WTC11 (cell line): ENCODE results near the gene PAIP1. TPM values are rescaled to one million over a fixed set of nuclear protein-coding genes. Genes with fewer than 3 reads are reported as not detected.
"Not testable (repeated sequence)": the region's sequence is repeated elsewhere in the genome, so short reads cannot be mapped to it uniquely, and the experiment has no call there.

Source experiments
- ATAC-seq: fragments of 200-7000 bp; cut with Tn5 transposase; 2 replicates; pipeline ENCODE4 v1.10.0; 2021; ENCODE audit warnings: mild to moderate bottlenecking, moderate library complexity
- CTCF ChIA-PET: fragments of 300-600 bp; sonication (Branson Sonifier 250); formaldehyde crosslinking; loops from one replicate; lab custom pipeline; 2021; ENCODE audit warnings: antibody characterized with exemption; lab: Charles Lee
- POLR2A ChIA-PET: fragments of 350-600 bp; sonication (Branson Sonifier 250); formaldehyde crosslinking; loops from one replicate; lab custom pipeline; 2021; ENCODE audit warnings: antibody characterized with exemption; lab: Charles Lee
- DNase-seq: peaks from one replicate; pipeline ENCODE4 v3.0.0; 2021; ENCODE audit warnings: low spot score
- H3K27ac Mint-ChIP-seq: 2 replicates; pipeline ENCODE4 v1.8.0; 2021; ENCODE audit warnings: mixed read lengths
- H3K27me3 Mint-ChIP-seq: 2 replicates; pipeline ENCODE4 v1.8.0; 2021; ENCODE audit warnings: low read depth, mild to moderate bottlenecking, moderate library complexity, mixed read lengths
- H3K36me3 Mint-ChIP-seq: 2 replicates; pipeline ENCODE4 v1.8.0; 2021; ENCODE audit warnings: mixed read lengths
- H3K4me1 Mint-ChIP-seq: 2 replicates; pipeline ENCODE4 v1.8.0; 2022; ENCODE audit warnings: mixed read lengths
- H3K4me3 Mint-ChIP-seq: 2 replicates; pipeline ENCODE4 v1.8.0; 2021; ENCODE audit warnings: mild to moderate bottlenecking, moderate library complexity, mixed read lengths
- H3K9me3 Mint-ChIP-seq: 2 replicates; pipeline ENCODE4 v1.8.0; 2021; ENCODE audit warnings: mixed read lengths
- CREM ChIP-seq: sonication (generic); formaldehyde crosslinking; IDR thresholded peaks from 2 replicates; pipeline ENCODE4 v1.8.1; 2022; ENCODE audit warnings: mild to moderate bottlenecking, missing genetic modification reagents, moderate library complexity
- ELF4 ChIP-seq: sonication (generic); formaldehyde crosslinking; IDR thresholded peaks from 2 replicates; pipeline ENCODE4 v1.8.1; 2022; ENCODE audit warnings: low read depth, mild to moderate bottlenecking, moderate library complexity, missing genetic modification reagents
- FOXJ3 ChIP-seq: sonication (generic); formaldehyde crosslinking; IDR thresholded peaks from 2 replicates; pipeline ENCODE4 v1.9.0; 2021; ENCODE audit warnings: missing genetic modification reagents, mild to moderate bottlenecking, borderline replicate concordance
- GTF2I ChIP-seq: fragments of 250-450 bp; sonication (Bioruptor Pico); conservative IDR thresholded peaks from 2 replicates; pipeline ENCODE4 v1.4.0; 2021; ENCODE audit warnings: mild to moderate bottlenecking
- MYBL2 ChIP-seq: sonication (generic); formaldehyde crosslinking; IDR thresholded peaks from 2 replicates; pipeline ENCODE4 v1.8.1; 2023; ENCODE audit warnings: mild to moderate bottlenecking, moderate library complexity, missing genetic modification reagents
- PRRX2 ChIP-seq: fragments of 250-450 bp; sonication (Bioruptor Pico); IDR thresholded peaks from 2 replicates; pipeline ENCODE4 v1.8.0; 2021; ENCODE audit warnings: mild to moderate bottlenecking
- RELA ChIP-seq: sonication (generic); formaldehyde crosslinking; IDR thresholded peaks from 2 replicates; pipeline ENCODE4 v1.8.1; 2022; ENCODE audit warnings: missing genetic modification reagents, mild to moderate bottlenecking, borderline replicate concordance
- RORB ChIP-seq: fragments of 250-450 bp; sonication (Bioruptor Pico); IDR thresholded peaks from 2 replicates; pipeline ENCODE4 v1.9.0; 2021; ENCODE audit warnings: mild to moderate bottlenecking
- TP53 ChIP-seq: sonication (generic); formaldehyde crosslinking; IDR thresholded peaks from 2 replicates; pipeline ENCODE4 v1.8.1; 2023; ENCODE audit warnings: mild to moderate bottlenecking, missing genetic modification reagents
- ZNF121 ChIP-seq: sonication (generic); formaldehyde crosslinking; IDR thresholded peaks from 2 replicates; pipeline ENCODE4 v1.8.0; 2023; ENCODE audit warnings: missing genetic modification reagents
- ZNF317 ChIP-seq: sonication (generic); formaldehyde crosslinking; IDR thresholded peaks from 2 replicates; pipeline ENCODE4 v1.8.1; 2023; ENCODE audit warnings: low read depth, mild to moderate bottlenecking, moderate library complexity, missing genetic modification reagents, borderline replicate concordance
- total RNA-seq: library from RNA; stranded (reverse); gene quantifications from 3 replicates; pipeline ENCODE4 v1.2.3, GENCODE V29; 2021
- TF ChIP-seq, protein P1 (sequence below): sonication (generic); formaldehyde crosslinking; IDR thresholded peaks from 2 replicates; pipeline ENCODE4 v1.8.1; 2023; ENCODE audit warnings: mild to moderate bottlenecking, missing genetic modification reagents, borderline replicate concordance
- TF ChIP-seq, protein P2 (sequence below): sonication (generic); formaldehyde crosslinking; IDR thresholded peaks from 2 replicates; pipeline ENCODE4 v1.8.1; 2023; ENCODE audit warnings: mild to moderate bottlenecking, missing genetic modification reagents, moderate library complexity
- TF ChIP-seq, protein P3 (sequence below): sonication (generic); formaldehyde crosslinking; conservative IDR thresholded peaks from 2 replicates; pipeline ENCODE4 v1.8.1; 2022; ENCODE audit warnings: mild to moderate bottlenecking, missing genetic modification reagents
- TF ChIP-seq, protein P4 (sequence below): fragments of 250-450 bp; sonication (Bioruptor Pico); IDR thresholded peaks from 2 replicates; pipeline ENCODE4 v2.1.2; 2022; ENCODE audit warnings: mild to moderate bottlenecking, moderate library complexity
- TF ChIP-seq, protein P5 (sequence below): sonication (generic); formaldehyde crosslinking; IDR thresholded peaks from 2 replicates; pipeline ENCODE4 v1.8.1; 2023; ENCODE audit warnings: mild to moderate bottlenecking, missing genetic modification reagents

PAIP1 gene
- total RNA-seq, 1 experiment from 2014 or later = 82.5 TPM

DNA sequence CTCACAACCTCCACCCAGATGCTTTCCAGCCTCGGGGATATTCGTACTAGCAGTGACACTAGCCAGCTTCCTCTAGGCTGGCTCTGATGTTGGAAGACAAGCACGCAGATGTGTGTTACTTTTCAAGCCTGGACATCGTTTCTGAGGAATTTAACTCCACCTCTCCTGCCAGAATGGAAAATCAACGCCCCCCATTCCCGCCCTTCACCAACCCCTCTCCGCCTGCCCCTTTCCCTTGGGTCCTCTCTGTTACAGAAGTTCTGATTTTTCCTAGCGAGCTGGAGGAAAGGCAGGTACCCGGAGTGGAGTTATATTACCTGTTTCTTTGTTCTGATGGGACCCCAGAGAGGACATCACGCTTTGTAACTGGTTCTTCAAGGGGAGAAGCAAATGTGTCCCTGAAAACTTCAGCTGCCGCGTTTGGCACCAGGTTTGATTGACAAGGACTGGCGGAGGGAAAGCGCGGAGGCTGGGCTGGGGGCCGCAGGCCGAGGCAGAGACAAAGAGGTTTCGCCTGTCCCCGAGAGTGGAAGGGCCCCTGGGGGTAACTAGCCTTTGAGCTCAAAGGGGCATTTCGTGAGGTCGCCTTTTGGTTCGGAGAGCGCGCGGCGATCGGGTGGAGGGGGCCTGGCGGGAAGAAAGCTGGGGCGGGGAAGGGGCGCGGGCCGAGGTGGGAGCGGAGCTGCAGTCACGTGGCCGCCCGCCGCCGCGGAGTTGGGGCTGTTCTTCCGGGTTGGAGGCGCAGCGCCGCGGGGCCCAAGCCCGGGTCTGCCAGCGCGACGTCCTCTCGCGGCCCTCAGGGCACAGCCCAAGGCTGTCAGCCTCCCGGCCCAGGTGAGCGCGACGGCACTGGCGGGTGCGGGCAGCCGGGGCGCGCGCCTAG is 45.8 kb upstream of the PAIP1 start, which contains the start of gene NNT (continued):
- peak; percentile 82; the same call in 1 of the 2 replicates for TF ChIP-seq RELA

DNA sequence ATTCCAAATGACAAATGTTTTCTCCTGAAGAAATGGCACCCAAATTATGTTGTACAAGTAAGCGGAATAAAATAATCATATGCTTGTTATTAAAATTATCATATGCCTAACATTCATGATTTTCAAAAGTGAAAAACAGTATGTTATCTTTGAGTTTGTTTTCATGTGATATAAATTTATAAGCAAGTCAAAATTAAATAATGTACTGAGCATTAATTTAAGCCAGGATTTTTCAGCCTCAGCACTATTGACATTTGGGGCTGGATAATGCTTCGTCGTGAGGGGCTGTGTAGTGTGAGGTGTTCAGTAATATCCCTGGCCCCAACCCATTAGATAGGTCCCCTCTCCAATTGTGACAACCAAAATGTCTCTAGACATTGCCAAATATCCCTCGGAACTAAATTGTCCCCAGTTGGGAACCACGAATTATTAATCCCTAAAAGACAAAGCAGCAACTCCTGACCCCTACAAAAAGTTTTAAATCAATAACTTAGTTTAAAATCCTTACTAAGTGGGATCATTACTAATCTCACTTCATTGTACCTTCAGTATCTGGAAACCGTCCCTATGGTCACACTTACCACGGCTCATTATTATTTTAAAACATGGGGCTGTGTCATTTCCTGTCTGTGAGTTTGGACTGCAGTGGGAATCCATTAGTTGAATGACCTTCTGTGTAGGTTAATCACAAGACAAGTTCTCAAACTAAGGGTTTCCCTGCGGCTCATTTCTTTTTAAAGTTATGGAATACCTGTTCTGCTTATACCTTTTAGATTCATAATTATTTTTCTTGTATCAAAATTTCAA is 44.8 kb upstream of the PAIP1 start:
- POLR2A ChIA-PET = no interaction called here
- ATAC-seq (no peak), DNase-seq (no peak)
- no peaks in the 10 kb centered on the region for H3K27me3 Mint-ChIP-seq
- H3K27ac Mint-ChIP-seq = no peak overlapping the region
- peaks cover 42% of the 10 kb centered on the region for H3K4me1 Mint-ChIP-seq
- H3K36me3 Mint-ChIP-seq = peaks cover 16% of the 10 kb centered on the region
- peaks cover 16% of the 10 kb centered on the region for H3K9me3 Mint-ChIP-seq
- TF ChIP-seq MYBL2 (CRISPR knock-in tag) (no peak), ZNF317 (CRISPR knock-in tag) (no peak), RORB (CRISPR knock-in tag) (no peak), ZNF121 (CRISPR knock-in tag) (no peak), FOXJ3 (CRISPR knock-in tag) (no peak), TP53 (CRISPR knock-in tag) (no peak), PRRX2 (CRISPR knock-in tag) (no peak), RELA (no peak), GTF2I (CRISPR knock-in tag) (no peak), ELF4 (CRISPR knock-in tag) (no peak), CREM (CRISPR knock-in tag) (no peak)
- TF ChIP-seq, protein P1, sequence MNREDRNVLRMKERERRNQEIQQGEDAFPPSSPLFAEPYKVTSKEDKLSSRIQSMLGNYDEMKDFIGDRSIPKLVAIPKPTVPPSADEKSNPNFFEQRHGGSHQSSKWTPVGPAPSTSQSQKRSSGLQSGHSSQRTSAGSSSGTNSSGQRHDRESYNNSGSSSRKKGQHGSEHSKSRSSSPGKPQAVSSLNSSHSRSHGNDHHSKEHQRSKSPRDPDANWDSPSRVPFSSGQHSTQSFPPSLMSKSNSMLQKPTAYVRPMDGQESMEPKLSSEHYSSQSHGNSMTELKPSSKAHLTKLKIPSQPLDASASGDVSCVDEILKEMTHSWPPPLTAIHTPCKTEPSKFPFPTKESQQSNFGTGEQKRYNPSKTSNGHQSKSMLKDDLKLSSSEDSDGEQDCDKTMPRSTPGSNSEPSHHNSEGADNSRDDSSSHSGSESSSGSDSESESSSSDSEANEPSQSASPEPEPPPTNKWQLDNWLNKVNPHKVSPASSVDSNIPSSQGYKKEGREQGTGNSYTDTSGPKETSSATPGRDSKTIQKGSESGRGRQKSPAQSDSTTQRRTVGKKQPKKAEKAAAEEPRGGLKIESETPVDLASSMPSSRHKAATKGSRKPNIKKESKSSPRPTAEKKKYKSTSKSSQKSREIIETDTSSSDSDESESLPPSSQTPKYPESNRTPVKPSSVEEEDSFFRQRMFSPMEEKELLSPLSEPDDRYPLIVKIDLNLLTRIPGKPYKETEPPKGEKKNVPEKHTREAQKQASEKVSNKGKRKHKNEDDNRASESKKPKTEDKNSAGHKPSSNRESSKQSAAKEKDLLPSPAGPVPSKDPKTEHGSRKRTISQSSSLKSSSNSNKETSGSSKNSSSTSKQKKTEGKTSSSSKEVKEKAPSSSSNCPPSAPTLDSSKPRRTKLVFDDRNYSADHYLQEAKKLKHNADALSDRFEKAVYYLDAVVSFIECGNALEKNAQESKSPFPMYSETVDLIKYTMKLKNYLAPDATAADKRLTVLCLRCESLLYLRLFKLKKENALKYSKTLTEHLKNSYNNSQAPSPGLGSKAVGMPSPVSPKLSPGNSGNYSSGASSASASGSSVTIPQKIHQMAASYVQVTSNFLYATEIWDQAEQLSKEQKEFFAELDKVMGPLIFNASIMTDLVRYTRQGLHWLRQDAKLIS = no peak
- TF ChIP-seq, protein P2, sequence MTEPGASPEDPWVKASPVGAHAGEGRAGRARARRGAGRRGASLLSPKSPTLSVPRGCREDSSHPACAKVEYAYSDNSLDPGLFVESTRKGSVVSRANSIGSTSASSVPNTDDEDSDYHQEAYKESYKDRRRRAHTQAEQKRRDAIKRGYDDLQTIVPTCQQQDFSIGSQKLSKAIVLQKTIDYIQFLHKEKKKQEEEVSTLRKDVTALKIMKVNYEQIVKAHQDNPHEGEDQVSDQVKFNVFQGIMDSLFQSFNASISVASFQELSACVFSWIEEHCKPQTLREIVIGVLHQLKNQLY (CRISPR knock-in tag) = no peak
- TF ChIP-seq, protein P3, sequence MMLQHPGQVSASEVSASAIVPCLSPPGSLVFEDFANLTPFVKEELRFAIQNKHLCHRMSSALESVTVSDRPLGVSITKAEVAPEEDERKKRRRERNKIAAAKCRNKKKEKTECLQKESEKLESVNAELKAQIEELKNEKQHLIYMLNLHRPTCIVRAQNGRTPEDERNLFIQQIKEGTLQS (CRISPR knock-in tag) = no peak
- TF ChIP-seq, protein P4, sequence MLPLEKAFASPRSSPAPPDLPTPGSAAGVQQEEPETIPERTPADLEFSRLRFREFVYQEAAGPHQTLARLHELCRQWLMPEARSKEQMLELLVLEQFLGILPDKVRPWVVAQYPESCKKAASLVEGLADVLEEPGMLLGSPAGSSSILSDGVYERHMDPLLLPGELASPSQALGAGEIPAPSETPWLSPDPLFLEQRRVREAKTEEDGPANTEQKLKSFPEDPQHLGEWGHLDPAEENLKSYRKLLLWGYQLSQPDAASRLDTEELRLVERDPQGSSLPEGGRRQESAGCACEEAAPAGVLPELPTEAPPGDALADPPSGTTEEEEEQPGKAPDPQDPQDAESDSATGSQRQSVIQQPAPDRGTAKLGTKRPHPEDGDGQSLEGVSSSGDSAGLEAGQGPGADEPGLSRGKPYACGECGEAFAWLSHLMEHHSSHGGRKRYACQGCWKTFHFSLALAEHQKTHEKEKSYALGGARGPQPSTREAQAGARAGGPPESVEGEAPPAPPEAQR (CRISPR knock-in tag) = no peak
- TF ChIP-seq, protein P5, sequence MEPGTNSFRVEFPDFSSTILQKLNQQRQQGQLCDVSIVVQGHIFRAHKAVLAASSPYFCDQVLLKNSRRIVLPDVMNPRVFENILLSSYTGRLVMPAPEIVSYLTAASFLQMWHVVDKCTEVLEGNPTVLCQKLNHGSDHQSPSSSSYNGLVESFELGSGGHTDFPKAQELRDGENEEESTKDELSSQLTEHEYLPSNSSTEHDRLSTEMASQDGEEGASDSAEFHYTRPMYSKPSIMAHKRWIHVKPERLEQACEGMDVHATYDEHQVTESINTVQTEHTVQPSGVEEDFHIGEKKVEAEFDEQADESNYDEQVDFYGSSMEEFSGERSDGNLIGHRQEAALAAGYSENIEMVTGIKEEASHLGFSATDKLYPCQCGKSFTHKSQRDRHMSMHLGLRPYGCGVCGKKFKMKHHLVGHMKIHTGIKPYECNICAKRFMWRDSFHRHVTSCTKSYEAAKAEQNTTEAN = no peak
- CTCF ChIA-PET = interaction anchor here (1.6 to 2.2 kb wide), 2 partner anchors 23 to 30 kb away, joined by 5 to 18 read pairs; no protein-coding TSS in a partner anchor
- H3K4me3 Mint-ChIP-seq = peak overlapping the region; percentile 74

DNA sequence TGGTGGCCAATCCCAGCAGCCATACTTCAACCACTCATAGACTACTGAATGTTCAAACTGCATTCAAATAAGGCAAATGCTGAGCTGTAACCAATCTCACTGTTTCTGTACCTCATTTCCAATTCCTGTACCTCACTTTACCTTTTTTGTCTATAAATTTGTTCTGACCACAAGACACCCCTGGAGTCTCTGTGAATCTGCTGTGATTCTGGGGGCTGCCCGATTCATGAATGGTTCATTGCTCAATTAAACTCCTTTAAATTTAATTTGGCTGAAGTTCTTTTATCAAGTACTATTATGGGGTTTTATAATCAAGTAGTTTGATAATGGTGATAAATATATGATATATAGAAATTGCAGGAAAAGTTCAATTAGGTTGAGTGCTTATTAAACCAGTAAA is 42.0 kb upstream of the PAIP1 start:
- POLR2A ChIA-PET, H3K36me3 Mint-ChIP-seq, ATAC-seq, H3K27ac Mint-ChIP-seq, H3K4me3 Mint-ChIP-seq, H3K9me3 Mint-ChIP-seq, DNase-seq, H3K27me3 Mint-ChIP-seq, CTCF ChIA-PET: not testable (repeated sequence)
- H3K4me1 Mint-ChIP-seq = peaks cover 38% of the 10 kb centered on the region
